ENCODE data around the gene MYO9A.

DNA sequence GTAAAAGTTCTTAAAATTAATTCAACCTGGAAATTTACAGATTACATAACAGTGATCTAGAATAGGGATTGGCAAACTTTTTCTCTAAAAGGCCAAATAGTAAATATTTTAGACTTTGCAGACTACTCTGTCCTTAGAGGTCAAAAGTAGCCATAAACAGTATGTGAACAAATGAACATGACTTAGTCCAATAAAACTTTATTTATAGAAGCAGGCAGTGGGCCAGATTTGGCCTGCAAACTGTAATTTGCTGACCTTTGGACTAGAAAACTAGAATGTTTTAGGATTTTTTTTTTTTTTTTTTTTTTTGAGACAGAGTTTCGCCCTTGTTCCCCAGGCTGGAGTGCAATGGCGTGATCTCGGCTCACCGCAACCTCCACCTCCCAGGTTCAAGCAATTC lies 12.3 kb upstream of the MYO9A start:
- TF ChIP-seq CTCF (IDR thresholded peaks at IDR 0.05 in 2 of 3, conservative IDR thresholded peaks at IDR 0.05 in 1 of 3; ENCODE audit: borderline replicate concordance in 1 of 3, insufficient read depth in 1 of 3, low read depth in 2 of 3, low read length in 2 of 3): no peak
- no peak for TF ChIP-seq FOSL1 (IDR thresholded peaks at IDR 0.05; ENCODE audit: low read depth)
- no peak for TF ChIP-seq ZNF274 (IDR thresholded peaks at IDR 0.05; ENCODE audit: low read depth, low read length)
- no peak for TF ChIP-seq SIN3A (IDR thresholded peaks at IDR 0.05; ENCODE audit: low read depth)
- TF ChIP-seq POLR2A (IDR thresholded peaks at IDR 0.05; ENCODE audit: borderline replicate concordance, extremely low read depth, insufficient read depth, insufficient read length): no peak
- no peak for TF ChIP-seq SP1 (IDR thresholded peaks at IDR 0.05; ENCODE audit: low read depth)
